DND-41 (cell line): ENCODE measurements around the gene BST1.

Experiments used
- CTCF ChIP-seq: IDR thresholded peaks from 2 replicates; pipeline ENCODE4 v1.5.1; 2012; ENCODE audit warnings: borderline replicate concordance, low read length, moderate library complexity, mild to moderate bottlenecking; ENCODE audit not compliant: poor library complexity, severe bottlenecking; ENCODE audit errors: extremely low read depth
- EZH2 ChIP-seq: IDR thresholded peaks from 3 replicates; pipeline ENCODE4 v1.6.1; 2012; ENCODE audit warnings: borderline replicate concordance, low read depth, mild to moderate bottlenecking, moderate library complexity, low read length, inconsistent platforms; ENCODE audit not compliant: severe bottlenecking

DNA sequence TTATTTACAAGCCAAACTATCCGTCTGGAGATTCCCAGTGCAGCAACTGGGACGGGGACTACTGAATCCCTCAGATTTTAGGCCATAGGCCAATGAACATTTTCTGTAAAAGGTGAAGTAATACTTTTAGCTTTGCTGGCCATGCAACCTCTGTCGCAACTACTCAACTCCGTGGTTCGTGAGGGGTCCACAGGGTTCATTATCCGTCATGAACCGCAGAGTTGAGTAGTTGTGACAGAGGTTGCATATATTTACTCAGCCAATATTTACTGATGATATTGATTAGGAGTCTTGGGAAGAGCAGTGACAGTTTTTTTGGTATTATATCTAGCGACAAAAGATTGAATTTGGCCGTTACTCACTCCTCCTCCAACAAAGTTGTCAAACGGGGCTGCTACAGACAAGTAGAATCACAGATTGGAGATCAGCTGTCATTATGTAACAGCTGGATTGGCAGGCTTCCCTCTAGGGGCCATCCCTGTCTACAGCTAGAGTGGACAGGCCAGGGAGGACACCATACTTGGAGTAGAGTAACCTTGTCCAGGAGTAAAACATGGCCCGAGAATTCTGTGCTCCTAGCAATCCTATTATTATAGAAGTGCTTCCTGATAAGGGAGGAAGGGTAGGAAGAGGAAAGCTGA is 38.0 kb downstream of the BST1 start:
- TF ChIP-seq CTCF (no peak), EZH2 (no peak)
